ENCODE data around the gene AMPD3. TPM values are rescaled to one million over a fixed set of nuclear protein-coding genes. Genes with fewer than 3 reads are reported as not detected.

The AMPD3 gene
- total RNA-seq, 1 donor from 2014 or later, result 4.4 TPM

GRCh38 chr11:10500757-10501684, 46.0 kb downstream of the AMPD3 start:
- DNase-seq (ENCODE audit: low read depth), result no peak

DNA sequence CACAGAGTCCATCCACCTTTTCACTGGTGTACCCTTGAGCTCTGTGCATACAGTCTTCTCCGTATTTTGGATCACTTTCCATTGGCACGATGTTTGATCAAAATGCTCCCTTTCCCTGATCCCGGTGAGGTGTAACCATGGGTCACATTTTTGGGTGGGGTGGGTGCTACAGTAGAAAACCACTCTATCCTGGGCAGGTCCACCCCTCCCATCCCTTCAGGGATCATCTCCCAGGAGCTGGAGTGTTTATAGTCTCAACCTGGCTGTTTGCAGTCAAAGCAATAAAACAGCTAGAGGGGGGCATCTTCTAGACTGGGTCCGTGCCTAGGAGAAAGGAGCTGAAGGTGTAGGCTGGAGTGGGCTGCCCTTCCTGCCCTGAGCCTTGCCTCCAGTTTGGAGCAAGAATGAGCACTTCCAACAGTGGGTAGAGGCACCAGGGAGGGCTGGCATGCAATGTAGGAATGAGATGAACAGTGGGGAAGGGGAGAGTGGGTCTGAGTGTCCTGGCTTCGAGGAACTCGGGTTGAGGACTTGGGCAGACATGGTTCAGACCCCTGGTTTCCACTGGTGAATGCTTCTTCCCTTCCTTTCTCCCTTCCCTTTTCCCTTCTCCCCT, 47.1 kb downstream of the AMPD3 start:
- DNase-seq (ENCODE audit: low read depth), result no peak

- no peak for DNase-seq (ENCODE audit: low read depth)
Measured at GRCh38 chr11:10502770-10503169, 47.7 kb downstream of the AMPD3 start.

DNA sequence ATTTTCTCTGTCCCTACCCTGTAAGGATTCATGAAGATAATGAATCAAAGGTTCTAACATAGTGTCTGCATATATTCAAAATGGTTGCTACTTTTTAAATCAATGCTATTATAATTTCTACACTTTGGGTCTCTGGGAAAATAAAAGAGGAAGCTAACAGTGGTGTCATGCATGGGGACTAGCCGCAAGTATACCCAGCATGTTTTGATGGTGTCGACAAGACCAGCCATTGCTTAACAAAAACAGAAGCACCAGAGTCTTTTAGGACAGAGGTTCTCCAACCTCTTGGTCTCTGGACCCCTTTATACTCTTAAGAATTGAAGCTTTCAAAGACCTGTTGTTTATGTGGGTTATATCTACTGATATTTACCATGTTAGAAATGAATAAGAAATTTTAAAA, 48.2 kb downstream of the AMPD3 start:
- DNase-seq (ENCODE audit: low read depth), result no peak

GRCh38 chr11:10503777-10504480, 48.9 kb downstream of the AMPD3 start:
- no peak for DNase-seq (ENCODE audit: low read depth)

- DNase-seq (ENCODE audit: low read depth), result no peak
Measured at GRCh38 chr11:10504490-10504889, 49.4 kb downstream of the AMPD3 start.

DNA sequence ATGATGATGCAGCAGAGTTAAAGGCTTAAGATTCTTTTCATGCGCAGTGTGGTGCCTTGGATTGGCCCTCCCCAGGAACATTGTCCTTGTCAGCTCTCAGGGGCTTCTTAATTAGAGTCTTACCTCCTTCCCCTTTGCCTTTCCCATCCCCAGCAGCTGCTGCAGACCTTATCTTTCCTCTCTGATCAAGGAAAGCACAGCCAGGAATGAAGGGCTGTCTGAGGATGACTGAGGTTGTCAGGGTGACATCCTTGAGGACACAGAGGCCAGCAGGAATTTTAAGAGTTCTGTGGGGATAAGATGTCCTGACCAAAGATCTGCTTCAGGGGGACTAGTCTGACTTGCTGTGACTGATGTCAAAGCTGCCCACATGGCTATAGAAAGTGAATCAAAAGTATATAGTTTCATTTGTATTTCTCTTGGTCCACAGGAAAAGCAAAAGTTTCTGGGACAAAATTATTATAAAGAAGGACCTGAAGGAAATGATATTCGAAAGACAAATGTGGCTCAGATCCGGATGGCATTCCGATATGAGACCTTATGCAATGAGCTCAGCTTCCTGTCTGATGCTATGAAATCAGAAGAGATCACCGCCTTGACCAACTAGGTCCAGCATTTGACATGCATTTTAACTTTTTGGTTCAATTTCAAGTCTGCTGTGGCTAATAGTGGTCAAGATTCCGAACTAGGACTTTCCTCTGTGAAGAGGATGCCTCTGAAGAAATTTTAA, 50.4 kb downstream of the AMPD3 start:
- DNase-seq (ENCODE audit: low read depth), result no peak

- DNase-seq (ENCODE audit: low read depth), result no peak
Measured at GRCh38 chr11:10506008-10506370, 50.9 kb downstream of the AMPD3 start.

DNA sequence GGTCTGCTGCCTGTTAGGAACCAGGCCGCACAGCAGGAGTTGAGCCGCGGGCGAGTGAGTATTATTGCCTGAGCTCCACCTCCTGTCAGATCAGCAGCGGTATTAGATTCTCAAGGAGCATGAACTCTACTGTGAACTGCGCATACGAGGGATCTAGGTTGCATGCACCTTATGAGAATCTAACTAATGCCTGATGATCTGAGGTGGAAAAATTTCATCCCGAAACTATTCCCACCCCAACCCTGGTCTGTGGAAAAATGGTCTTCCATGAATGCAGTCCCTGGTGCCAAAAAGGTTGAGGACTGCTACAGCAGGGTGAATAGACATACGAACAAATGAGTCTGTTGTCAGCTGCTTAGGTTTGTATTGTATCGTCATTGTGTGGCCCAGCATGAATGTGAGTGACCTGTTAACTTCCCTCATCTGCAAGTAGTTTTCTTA, 56.1 kb downstream of the AMPD3 start:
- DNase-seq (ENCODE audit: low read depth), result no peak

DNA sequence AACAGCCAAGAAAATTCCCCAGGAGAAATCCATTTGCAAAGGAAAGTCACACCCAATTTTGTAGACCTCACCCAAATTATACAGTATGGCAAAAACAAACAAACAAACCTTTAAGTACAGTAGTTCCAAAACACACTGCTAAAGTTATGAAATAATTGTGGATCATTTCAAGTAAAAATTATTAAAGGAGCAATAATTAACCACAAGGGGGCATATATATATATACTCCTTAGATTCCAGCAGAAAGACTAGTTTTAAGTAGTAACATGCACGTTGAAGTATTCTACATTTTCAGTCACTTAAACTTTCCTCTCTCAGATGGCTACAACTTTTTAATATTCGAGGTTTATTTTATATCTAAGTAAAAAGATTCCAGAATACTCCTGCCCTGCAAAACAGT, 59.1 kb downstream of the AMPD3 start:
- no peak for DNase-seq (ENCODE audit: low read depth)

DNA sequence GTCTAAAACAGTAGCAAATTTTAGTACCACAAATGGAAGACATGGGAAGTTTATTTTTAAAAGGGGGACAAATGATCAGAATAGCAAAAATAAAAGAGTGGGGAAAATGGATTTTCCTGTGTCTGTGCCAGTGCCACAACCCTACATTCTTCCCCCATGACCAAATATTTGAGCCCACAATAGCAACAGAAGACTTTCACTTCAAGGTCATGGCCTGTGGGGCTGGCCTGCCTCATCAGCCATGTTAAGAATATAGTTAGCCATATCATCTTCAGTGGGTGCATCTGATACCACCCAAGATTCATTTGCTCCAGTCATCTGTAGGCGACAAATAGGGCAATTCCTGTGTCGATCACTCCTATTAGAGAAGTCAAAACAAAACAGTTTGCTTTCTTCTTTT, 59.6 kb downstream of the AMPD3 start:
- DNase-seq (ENCODE audit: low read depth), result peak; percentile 43

DNA sequence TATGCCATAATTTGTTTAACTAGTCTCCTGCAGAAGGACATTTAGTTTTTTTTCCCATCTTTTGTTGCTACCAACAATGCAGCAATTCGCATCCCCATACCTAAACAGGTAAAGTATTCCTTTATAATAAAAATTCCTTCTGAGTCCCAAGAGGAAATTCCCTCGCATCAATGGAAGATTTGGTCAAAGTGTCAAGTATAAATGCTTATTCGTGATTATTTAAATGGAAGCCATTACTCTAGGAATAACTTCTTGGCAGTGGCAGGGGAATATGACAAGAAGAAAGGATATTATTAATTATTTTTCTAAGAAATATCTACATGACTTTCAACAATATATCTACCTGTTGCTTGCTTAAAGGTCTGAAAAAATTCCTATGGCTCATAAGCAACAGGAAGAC, 60.4 kb downstream of the AMPD3 start:
- DNase-seq (ENCODE audit: low read depth), result no peak

DNA sequence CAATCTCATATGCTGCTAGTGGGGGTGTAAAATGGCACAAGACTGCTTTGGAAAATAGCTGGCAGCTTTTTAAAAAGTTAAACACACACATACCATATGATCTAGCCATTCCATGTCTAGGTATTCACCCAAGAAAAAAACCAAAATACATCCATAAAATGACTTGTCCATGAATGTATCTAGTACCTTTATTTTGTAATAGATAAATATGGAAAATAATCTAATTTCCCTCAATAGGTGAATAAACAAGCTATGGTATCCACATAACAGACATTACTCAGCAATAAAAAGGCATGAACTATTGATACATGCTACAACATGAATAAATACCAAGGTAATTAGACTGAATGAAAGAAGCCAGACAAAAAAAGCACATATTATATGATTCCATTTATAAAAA, 63.1 kb downstream of the AMPD3 start:
- DNase-seq (ENCODE audit: low read depth), result no peak

DNA sequence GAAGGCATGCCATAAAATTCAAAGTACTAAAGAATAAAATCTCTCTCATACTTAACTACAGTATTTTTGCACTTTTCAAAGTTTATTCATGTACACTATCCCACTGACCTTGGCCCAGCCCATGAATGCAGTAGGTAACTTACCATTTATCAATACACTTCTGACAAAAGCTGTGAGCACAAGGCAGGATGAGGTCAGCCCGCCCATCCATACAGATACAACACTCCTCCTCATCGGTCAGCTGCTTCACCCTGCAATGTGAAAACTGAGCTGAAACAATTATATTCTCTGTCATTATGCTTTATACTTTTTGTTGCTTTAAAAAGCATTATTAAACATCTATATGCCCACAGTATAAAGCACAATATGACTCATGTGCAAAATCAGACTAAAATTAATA, 63.8 kb downstream of the AMPD3 start:
- no peak for DNase-seq (ENCODE audit: low read depth)

GRCh38 chr11:10519630-10520029, 64.6 kb downstream of the AMPD3 start:
- DNase-seq (ENCODE audit: low read depth), result no peak

DNA sequence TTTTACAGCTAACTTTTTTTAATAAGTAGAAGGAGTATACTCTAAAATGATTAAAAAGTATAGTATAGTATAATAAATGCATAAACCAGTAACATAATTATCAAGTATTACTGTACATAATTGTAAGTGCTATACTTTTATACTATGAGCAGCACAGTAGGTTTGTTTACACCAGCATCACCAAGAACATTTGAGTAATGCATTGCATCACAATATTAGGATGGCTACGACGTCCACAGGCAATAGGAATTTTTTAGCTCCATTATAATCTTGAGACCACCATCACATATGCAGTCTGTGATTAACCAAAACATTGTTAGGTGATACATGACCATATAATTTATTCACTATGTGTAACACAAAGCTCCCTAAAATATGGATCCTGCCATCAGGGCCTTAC, 65.5 kb downstream of the AMPD3 start:
- no peak for DNase-seq (ENCODE audit: low read depth)

- DNase-seq (ENCODE audit: low read depth), result no peak
Measured at GRCh38 chr11:10522276-10522675, 67.2 kb downstream of the AMPD3 start.

- no peak for DNase-seq (ENCODE audit: low read depth)
Measured at GRCh38 chr11:10522921-10523320, 67.9 kb downstream of the AMPD3 start.

GRCh38 chr11:10524471-10524870, 69.4 kb downstream of the AMPD3 start:
- DNase-seq (ENCODE audit: low read depth), result no peak

DNA sequence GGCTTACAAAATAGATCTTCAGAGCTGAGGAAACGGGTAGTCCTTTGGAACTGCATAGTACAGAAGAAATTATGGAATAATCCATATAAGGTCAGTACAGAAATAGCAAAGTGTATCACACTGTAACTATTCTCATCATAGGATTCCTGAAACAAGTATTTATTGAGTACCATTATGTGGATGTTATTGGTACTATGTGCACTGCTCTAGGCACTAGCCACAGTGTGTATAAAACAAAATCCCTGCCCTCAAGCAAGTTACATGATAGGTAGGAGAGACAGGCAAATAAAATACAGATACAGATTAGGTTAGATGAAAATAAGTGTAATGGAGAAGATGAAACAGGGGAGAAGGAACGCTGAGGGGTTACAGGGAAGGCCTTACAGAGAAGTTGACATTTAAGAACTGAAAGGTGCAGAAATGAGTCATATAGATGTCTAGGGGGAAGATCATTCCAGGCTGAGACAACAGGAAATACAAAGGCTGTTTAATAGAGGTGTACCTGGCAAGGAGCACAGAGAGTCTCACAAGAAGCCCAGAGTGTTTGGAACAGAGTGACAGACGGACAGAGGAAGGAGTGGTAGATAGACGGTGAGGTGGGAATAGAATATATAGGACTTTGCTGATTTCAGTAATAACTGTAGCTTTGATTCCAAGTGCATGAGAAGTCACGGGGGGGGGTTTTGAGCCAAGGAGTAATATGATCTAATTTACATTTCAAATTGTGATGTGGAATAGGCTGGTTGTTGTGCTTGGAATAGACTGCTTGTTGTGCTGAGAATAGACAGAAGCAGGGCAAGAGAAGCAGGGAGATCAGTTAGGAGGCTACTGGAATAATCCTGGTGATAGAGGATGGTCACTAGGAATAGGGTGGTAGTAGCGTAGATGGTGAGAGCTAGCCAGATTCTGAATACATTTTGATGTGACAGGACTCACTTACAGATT, 72.2 kb downstream of the AMPD3 start:
- DNase-seq (ENCODE audit: low read depth), result no peak

Measured in myocyte (in vitro differentiated cells).